CD14-positive monocyte (primary cell): Measurements from ENCODE around the gene NRG3. TPM values are rescaled to one million over a fixed set of nuclear protein-coding genes. Genes with fewer than 3 reads are reported as not detected.

Experiments used
- DNase-seq, 3 donors: peaks; one replicate each; pipeline ENCODE4 v3.0.0-alpha.2; 2011 to 2022
- H2AFZ ChIP-seq: 2 replicates; pipeline ENCODE4 v1.6.0; 2012; ENCODE audit warnings: mild to moderate bottlenecking, low read depth, low read length, inconsistent platforms; ENCODE audit not compliant: insufficient read depth, poor library complexity, severe bottlenecking
- H3K27ac ChIP-seq, 2 donors: 1 replicate in 1 of 2; 2 replicates in 1 of 2; pipeline ENCODE4 v1.5.1; 2012 to 2013; ENCODE audit warnings: low read length in 2 of 2, control low read depth in 1 of 2, inconsistent platforms in 1 of 2, low read depth in 1 of 2, mild to moderate bottlenecking in 1 of 2
- H3K27me3 ChIP-seq, 2 donors: one replicate each; pipeline versions ENCODE4 v1.6.0 to v1.6.1; 2011 to 2013; ENCODE audit warnings: low read length in 2 of 2; ENCODE audit not compliant: control insufficient read depth in 2 of 2, insufficient read depth in 2 of 2
- H3K36me3 ChIP-seq, 2 donors: replicated peaks in 1 of 2; 1 replicate in 1 of 2; 2 replicates in 1 of 2; pipeline versions ENCODE4 v1.5.1 to v1.6.1; 2012 to 2013; ENCODE audit warnings: low read length in 2 of 2, control low read depth in 1 of 2, inconsistent platforms in 1 of 2, mild to moderate bottlenecking in 1 of 2; ENCODE audit not compliant: insufficient read depth in 2 of 2, control insufficient read depth in 1 of 2
- H3K4me1 ChIP-seq, 2 donors: 1 replicate in 1 of 2; 2 replicates in 1 of 2; pipeline versions ENCODE4 v1.5.1 to v1.6.1; 2012 to 2013; ENCODE audit warnings: low read length in 2 of 2, control low read depth in 1 of 2, inconsistent platforms in 1 of 2, mild to moderate bottlenecking in 1 of 2, moderate library complexity in 1 of 2; ENCODE audit not compliant: insufficient read depth in 2 of 2, control insufficient read depth in 1 of 2
- H3K4me2 ChIP-seq: replicated peaks from 2 replicates; pipeline ENCODE3; 2012; ENCODE audit warnings: low read length, moderate library complexity, mild to moderate bottlenecking; ENCODE audit not compliant: poor library complexity, severe bottlenecking; ENCODE audit errors: extremely low read depth
- H3K4me3 ChIP-seq, 3 experiments: fragments of 200-600 bp in 1 of 3; sonication (generic) in 1 of 3; replicated peaks in 1 of 3; 1 replicate in 2 of 3; 2 replicates in 1 of 3; pipeline ENCODE4 v1.5.1; 2011 to 2013; ENCODE audit warnings: low read length in 3 of 3, mild to moderate bottlenecking in 3 of 3, control low read depth in 2 of 3, low read depth in 2 of 3, inconsistent platforms in 1 of 3, moderate library complexity in 1 of 3
- H3K79me2 ChIP-seq: 2 replicates; pipeline ENCODE4 v1.6.0; 2012; ENCODE audit warnings: mild to moderate bottlenecking, control low read depth, inconsistent platforms, low read length, moderate library complexity; ENCODE audit not compliant: insufficient read depth
- H3K9ac ChIP-seq: 2 replicates; pipeline ENCODE4 v1.6.0; 2017; ENCODE audit warnings: low read length, mild to moderate bottlenecking; ENCODE audit not compliant: insufficient read depth, poor library complexity, severe bottlenecking
- H3K9me3 ChIP-seq, 2 donors: replicated peaks in 1 of 2; 1 replicate in 1 of 2; 2 replicates in 1 of 2; pipeline versions ENCODE4 v1.5.1 to v1.6.1; 2012 to 2013; ENCODE audit warnings: low read length in 2 of 2, control low read depth in 1 of 2; ENCODE audit not compliant: control insufficient read depth in 1 of 2, insufficient read depth in 1 of 2
- H4K20me1 ChIP-seq: 2 replicates; pipeline ENCODE4 v1.6.0; 2012; ENCODE audit warnings: mild to moderate bottlenecking, low read length, control low read depth, moderate library complexity; ENCODE audit not compliant: insufficient read depth
- H3K27ac Mint-ChIP-seq, 7 donors: one replicate each; pipeline ENCODE4 v1.8.0; 2020; ENCODE audit warnings: mild to moderate bottlenecking in 7 of 7, mixed read lengths in 7 of 7, moderate library complexity in 6 of 7, inconsistent platforms in 2 of 7
- H3K27me3 Mint-ChIP-seq, 3 donors: one replicate each; pipeline ENCODE4 v1.8.0; 2021 to 2022; ENCODE audit warnings: low read depth in 3 of 3, mild to moderate bottlenecking in 3 of 3, mixed read lengths in 3 of 3, moderate library complexity in 3 of 3, inconsistent platforms in 1 of 3
- H3K36me3 Mint-ChIP-seq, 2 donors: one replicate each; pipeline ENCODE4 v1.8.0; 2020; ENCODE audit warnings: mixed read lengths in 2 of 2, inconsistent platforms in 1 of 2, mild to moderate bottlenecking in 1 of 2
- H3K4me1 Mint-ChIP-seq: one replicate; pipeline ENCODE4 v1.8.0; 2020; ENCODE audit warnings: mild to moderate bottlenecking, mixed read lengths
- H3K4me3 Mint-ChIP-seq, 2 donors: one replicate each; pipeline ENCODE4 v1.8.0; 2020; ENCODE audit warnings: mild to moderate bottlenecking in 2 of 2, mixed read lengths in 2 of 2, moderate library complexity in 1 of 2
- H3K9me3 Mint-ChIP-seq, 7 donors: one replicate each; pipeline ENCODE4 v1.8.0; 2020 to 2022; ENCODE audit warnings: mixed read lengths in 7 of 7, mild to moderate bottlenecking in 6 of 7, moderate library complexity in 6 of 7, inconsistent platforms in 2 of 7
- WGBS: methylation state at CpG from one replicate; pipeline ENCODE4 v1.1.5; 2013; ENCODE audit warnings: missing lambda C conversion rate; ENCODE audit not compliant: insufficient coverage; 5-methylcytosine and 5-hydroxymethylcytosine counted together
- intact Hi-C, 2 donors: fragments of 100-400 bp; cut with micrococcal nuclease; formaldehyde crosslinking; loops; one replicate each; pipeline versions ENCODE4 v1.15.0 to v1.15.1; 2023
- polyA plus RNA-seq, 3 donors: library from polyadenylated mRNA; depleted of rRNA in 1 of 3; unstranded in 2 of 3; stranded (reverse) in 1 of 3; fragments of 300-500 nt in 2 of 3; fragments of >200 nt in 1 of 3; fragmentation: Illumina TruSeq in 2 of 3; gene quantifications; 1 replicate in 2 of 3; 2 replicates in 1 of 3; pipeline ENCODE4 v1.2.3, GENCODE V29; 2012 to 2021
- TF ChIP-seq, protein P1 (sequence below): fragments of 200-600 bp; IDR thresholded peaks from one replicate; pipeline ENCODE4 v1.8.0; 2022; ENCODE audit warnings: antibody characterized with exemption, mild to moderate bottlenecking

The NRG3 gene
- polyA plus RNA-seq, 3 donors, result not detected

GRCh38 chr10:82827901-82828300 is 952.9 kb downstream of the NRG3 start:
- Mint-ChIP-seq H3K9me3 (no peaks in the 10 kb centered on the region), H3K27ac (no peak overlapping the region), H3K4me3 (no peak overlapping the region), H3K4me1 (no peaks in the 10 kb centered on the region), H3K36me3 (no peaks in the 10 kb centered on the region), H3K27me3 (peaks cover 0 to 2% (median 0%) of the 10 kb centered on the region in 3 donors)
- no peaks in the 10 kb centered on the region for H3K9me3 ChIP-seq
- intact Hi-C loops, result no loop called here
- no peak for DNase-seq
- no peaks in the 10 kb centered on the region for H3K27me3 ChIP-seq
- no peak overlapping the region for H3K4me2 ChIP-seq
- no peak overlapping the region for H3K4me3 ChIP-seq
- H3K36me3 ChIP-seq, result no peaks in the 10 kb centered on the region
- H3K79me2 ChIP-seq, result no peaks in the 10 kb centered on the region
- no peaks in the 10 kb centered on the region for H4K20me1 ChIP-seq
- WGBS, result no CpG with 5 or more reads among the region's 4 CpGs
- H2AFZ ChIP-seq, result no peak overlapping the region
- no peak overlapping the region for H3K27ac ChIP-seq
- no peak overlapping the region for H3K9ac ChIP-seq
- H3K4me1 ChIP-seq, result no peaks in the 10 kb centered on the region
- TF ChIP-seq, protein P1, sequence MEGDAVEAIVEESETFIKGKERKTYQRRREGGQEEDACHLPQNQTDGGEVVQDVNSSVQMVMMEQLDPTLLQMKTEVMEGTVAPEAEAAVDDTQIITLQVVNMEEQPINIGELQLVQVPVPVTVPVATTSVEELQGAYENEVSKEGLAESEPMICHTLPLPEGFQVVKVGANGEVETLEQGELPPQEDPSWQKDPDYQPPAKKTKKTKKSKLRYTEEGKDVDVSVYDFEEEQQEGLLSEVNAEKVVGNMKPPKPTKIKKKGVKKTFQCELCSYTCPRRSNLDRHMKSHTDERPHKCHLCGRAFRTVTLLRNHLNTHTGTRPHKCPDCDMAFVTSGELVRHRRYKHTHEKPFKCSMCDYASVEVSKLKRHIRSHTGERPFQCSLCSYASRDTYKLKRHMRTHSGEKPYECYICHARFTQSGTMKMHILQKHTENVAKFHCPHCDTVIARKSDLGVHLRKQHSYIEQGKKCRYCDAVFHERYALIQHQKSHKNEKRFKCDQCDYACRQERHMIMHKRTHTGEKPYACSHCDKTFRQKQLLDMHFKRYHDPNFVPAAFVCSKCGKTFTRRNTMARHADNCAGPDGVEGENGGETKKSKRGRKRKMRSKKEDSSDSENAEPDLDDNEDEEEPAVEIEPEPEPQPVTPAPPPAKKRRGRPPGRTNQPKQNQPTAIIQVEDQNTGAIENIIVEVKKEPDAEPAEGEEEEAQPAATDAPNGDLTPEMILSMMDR, result no peak

DNA sequence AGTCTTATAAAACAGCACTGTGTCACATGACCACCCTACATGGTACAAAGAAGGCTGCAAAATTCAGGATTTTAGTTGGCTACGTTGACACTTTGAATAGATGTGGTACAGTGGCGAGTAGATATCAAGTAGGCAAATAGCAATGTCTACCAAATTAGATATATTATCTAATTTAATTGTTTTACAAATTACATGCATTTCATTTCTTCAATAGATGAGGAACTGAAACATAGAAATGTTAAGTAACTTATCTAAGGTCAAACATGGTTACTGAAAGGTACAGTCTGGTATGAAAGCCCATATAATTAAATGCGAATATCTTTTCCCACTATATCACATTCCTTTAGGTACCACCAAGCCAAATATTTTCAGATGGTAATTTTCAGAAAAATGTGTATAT is 972.2 kb downstream of the NRG3 start:
- DNase-seq, result no peak
- Histone ChIP-seq H4K20me1 (no peaks in the 10 kb centered on the region), H3K9ac (no peak overlapping the region), H3K27me3 (no peaks in the 10 kb centered on the region), H3K79me2 (no peaks in the 10 kb centered on the region), H3K27ac (no peak overlapping the region), H3K4me1 (no peaks in the 10 kb centered on the region), H3K4me2 (no peak overlapping the region), H3K4me3 (no peak overlapping the region), H2AFZ (no peak overlapping the region), H3K36me3 (no peaks in the 10 kb centered on the region), H3K9me3 (no peaks in the 10 kb centered on the region)
- no CpG with 5 or more reads among the region's 3 CpGs for WGBS
- TF ChIP-seq, protein P1, result no peak
- Mint-ChIP-seq H3K27me3 (peaks cover 0 to 2% (median 0%) of the 10 kb centered on the region in 3 donors), H3K4me3 (no peak overlapping the region), H3K9me3 (peaks cover 0 to 5% (median 0%) of the 10 kb centered on the region in 7 donors), H3K36me3 (no peaks in the 10 kb centered on the region), H3K4me1 (no peaks in the 10 kb centered on the region), H3K27ac (no peak overlapping the region)
- intact Hi-C loops, result no loop called here
